Mesothelial cell of epicardium (in vitro differentiated cells): Measurements from ENCODE around the gene NGF. TPM values are rescaled to one million over a fixed set of nuclear protein-coding genes. Genes with fewer than 3 reads are reported as not detected.

ENCODE experiments used
- DNase-seq, 2 experiments: peaks; one replicate each; pipeline ENCODE4 v3.0.0; 2021; ENCODE audit warnings: low spot score in 2 of 2; ENCODE audit not compliant: unreplicated experiment in 2 of 2
- H3K27ac Mint-ChIP-seq: 2 replicates; pipeline ENCODE4 v1.8.0; 2021; ENCODE audit warnings: mixed read lengths
- H3K27me3 Mint-ChIP-seq: 2 replicates; pipeline ENCODE4 v1.8.0; 2021; ENCODE audit warnings: low read depth, mixed read lengths
- H3K36me3 Mint-ChIP-seq: 2 replicates; pipeline ENCODE4 v1.8.0; 2021; ENCODE audit warnings: mixed read lengths
- H3K4me1 Mint-ChIP-seq: 2 replicates; pipeline ENCODE4 v1.8.0; 2021; ENCODE audit warnings: mixed read lengths
- H3K4me3 Mint-ChIP-seq: 2 replicates; pipeline ENCODE4 v1.8.0; 2021; ENCODE audit warnings: mild to moderate bottlenecking, moderate library complexity, mixed read lengths
- H3K9me3 Mint-ChIP-seq: 2 replicates; pipeline ENCODE4 v1.8.0; 2021; ENCODE audit warnings: mixed read lengths
- total RNA-seq: library from RNA; stranded (reverse); gene quantifications from 3 replicates; pipeline ENCODE4 v1.2.1, GENCODE V29; 2021
- TF ChIP-seq, protein P1 (sequence below): fragments of 200-600 bp; sonication (generic); IDR thresholded peaks from one replicate; pipeline ENCODE4 v1.5.0; 2021; ENCODE audit warnings: antibody characterized with exemption; ENCODE audit not compliant: unreplicated experiment

The NGF gene
- total RNA-seq, 1 donor from 2014 or later, result 4.2 TPM

DNA sequence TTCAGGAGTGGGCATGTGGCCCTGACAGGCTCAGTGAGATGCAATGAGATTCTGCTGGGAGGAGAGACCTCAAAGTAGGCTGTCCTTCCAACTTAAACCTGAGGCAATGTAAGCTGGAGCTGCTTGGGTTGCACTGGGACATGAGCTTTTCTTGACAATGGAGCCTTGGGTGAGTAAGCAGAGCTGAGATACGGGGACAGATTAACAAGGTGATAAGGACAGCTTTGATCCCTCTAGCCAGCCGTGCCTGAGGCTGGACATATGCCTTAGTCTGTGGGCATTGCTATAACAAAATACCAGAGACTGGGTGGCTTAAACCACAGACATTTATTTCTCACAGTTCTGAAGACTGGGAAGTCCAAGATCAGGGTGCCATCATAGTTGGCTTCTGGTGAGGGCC lies 18.3 kb upstream of the NGF start:
- Mint-ChIP-seq H3K36me3 (peaks cover 4% of the 10 kb centered on the region), H3K27me3 (no peaks in the 10 kb centered on the region), H3K4me3 (no peak overlapping the region), H3K9me3 (peaks cover 5% of the 10 kb centered on the region), H3K4me1 (peaks cover 19% of the 10 kb centered on the region), H3K27ac (no peak overlapping the region)
- no peak for DNase-seq
- TF ChIP-seq, protein P1, sequence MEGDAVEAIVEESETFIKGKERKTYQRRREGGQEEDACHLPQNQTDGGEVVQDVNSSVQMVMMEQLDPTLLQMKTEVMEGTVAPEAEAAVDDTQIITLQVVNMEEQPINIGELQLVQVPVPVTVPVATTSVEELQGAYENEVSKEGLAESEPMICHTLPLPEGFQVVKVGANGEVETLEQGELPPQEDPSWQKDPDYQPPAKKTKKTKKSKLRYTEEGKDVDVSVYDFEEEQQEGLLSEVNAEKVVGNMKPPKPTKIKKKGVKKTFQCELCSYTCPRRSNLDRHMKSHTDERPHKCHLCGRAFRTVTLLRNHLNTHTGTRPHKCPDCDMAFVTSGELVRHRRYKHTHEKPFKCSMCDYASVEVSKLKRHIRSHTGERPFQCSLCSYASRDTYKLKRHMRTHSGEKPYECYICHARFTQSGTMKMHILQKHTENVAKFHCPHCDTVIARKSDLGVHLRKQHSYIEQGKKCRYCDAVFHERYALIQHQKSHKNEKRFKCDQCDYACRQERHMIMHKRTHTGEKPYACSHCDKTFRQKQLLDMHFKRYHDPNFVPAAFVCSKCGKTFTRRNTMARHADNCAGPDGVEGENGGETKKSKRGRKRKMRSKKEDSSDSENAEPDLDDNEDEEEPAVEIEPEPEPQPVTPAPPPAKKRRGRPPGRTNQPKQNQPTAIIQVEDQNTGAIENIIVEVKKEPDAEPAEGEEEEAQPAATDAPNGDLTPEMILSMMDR, result no peak

DNA sequence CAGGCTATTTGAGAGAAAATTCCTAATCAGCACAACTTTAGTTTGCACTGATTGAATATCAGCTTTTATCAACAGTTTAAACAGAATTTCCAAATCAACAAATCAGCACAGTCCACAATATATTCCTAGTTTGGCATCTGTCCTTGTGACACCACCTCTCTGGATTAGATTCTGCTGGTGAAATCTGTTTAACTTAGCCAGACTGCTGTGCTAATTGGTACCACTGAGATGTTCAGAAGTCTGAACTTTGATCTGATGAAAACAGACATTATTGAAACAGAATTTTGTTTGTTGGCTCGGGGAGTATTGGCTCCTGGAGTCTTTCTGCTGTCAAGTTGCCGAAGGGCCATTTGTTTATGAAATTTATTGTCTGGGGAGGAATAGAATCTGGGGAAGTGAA lies 17.0 kb upstream of the NGF start:
- Mint-ChIP-seq H3K4me3 (no peak overlapping the region), H3K27ac (no peak overlapping the region), H3K4me1 (peaks cover 19% of the 10 kb centered on the region), H3K27me3 (no peaks in the 10 kb centered on the region), H3K9me3 (no peaks in the 10 kb centered on the region), H3K36me3 (no peaks in the 10 kb centered on the region)
- TF ChIP-seq, protein P1, result no peak
- DNase-seq, result no peak

GRCh38 chr1:115351143-115351542 lies 13.1 kb upstream of the NGF start:
- Mint-ChIP-seq H3K9me3 (no peaks in the 10 kb centered on the region), H3K36me3 (no peaks in the 10 kb centered on the region), H3K27me3 (no peaks in the 10 kb centered on the region), H3K4me3 (no peak overlapping the region), H3K4me1 (peaks cover 17% of the 10 kb centered on the region), H3K27ac (no peak overlapping the region)
- TF ChIP-seq, protein P1, result no peak
- DNase-seq, result no peak

DNA sequence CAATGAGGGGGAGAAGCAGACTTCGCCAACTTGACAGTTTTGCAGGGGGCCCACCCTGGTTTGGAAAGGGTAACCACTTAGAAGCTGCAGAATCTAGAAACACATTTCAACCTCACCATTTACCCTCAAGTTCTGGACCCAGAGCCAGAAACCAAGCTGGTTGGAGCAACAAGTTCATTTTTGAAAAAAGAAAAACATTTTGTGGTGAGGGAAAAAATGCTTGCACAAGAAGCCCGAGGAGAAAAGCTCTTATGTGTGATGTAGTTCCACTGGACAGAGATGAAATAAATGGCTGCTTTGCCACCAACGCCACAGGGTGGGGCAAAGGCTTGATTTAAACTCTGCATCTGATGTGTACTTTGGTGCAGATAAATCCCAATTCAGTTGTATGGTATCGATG lies 10.6 kb upstream of the NGF start:
- no peaks in the 10 kb centered on the region for H3K9me3 Mint-ChIP-seq
- TF ChIP-seq, protein P1, result no peak
- no peaks in the 10 kb centered on the region for H3K36me3 Mint-ChIP-seq
- DNase-seq, result no peak
- H3K27me3 Mint-ChIP-seq, result no peaks in the 10 kb centered on the region
- no peaks in the 10 kb centered on the region for H3K4me1 Mint-ChIP-seq
- H3K4me3 Mint-ChIP-seq, result no peak overlapping the region
- H3K27ac Mint-ChIP-seq, result no peak overlapping the region

DNA sequence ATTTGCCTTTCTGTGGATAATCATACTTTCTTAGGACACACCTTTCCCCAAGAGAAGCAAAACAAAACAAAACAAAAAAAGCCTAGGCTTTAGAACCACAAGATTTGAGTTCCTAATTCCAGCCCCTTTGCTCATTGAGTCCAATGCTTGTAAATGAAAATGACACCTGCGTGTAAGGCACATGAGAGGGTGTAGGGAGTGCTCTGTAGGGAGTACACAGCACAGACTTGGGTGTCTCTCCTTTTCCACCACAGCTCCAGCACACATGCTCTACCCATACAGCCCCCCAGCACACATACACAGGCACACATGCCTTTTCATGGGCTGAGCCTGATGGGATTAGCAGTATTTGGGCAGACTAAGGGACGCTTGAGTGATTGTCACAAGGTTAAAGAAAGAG lies 9.2 kb upstream of the NGF start:
- TF ChIP-seq, protein P1, result no peak

GRCh38 chr1:115343200-115343737 lies 5.2 kb upstream of the NGF start:
- Mint-ChIP-seq H3K27ac (no peak overlapping the region), H3K27me3 (peaks cover 16% of the 10 kb centered on the region)
- TF ChIP-seq, protein P1, result no peak

More for the DNA sequence above, 9.2 kb upstream of the NGF start:
- Mint-ChIP-seq H3K9me3 (no peaks in the 10 kb centered on the region), H3K4me1 (no peaks in the 10 kb centered on the region), H3K36me3 (no peaks in the 10 kb centered on the region), H3K27me3 (no peaks in the 10 kb centered on the region), H3K27ac (no peak overlapping the region), H3K4me3 (no peak overlapping the region)
- DNase-seq, result no peak

More at GRCh38 chr1:115343200-115343737, 5.2 kb upstream of the NGF start:
- no peak overlapping the region for H3K4me3 Mint-ChIP-seq
- H3K9me3 Mint-ChIP-seq, result no peaks in the 10 kb centered on the region
- H3K4me1 Mint-ChIP-seq, result peaks cover 4% of the 10 kb centered on the region
- no peak for DNase-seq
- no peaks in the 10 kb centered on the region for H3K36me3 Mint-ChIP-seq
